WTC11 (cell line): Measurements from ENCODE around the gene QARS1. TPM values are rescaled to one million over a fixed set of nuclear protein-coding genes. Genes with fewer than 3 reads are reported as not detected.

Source experiments
- ATAC-seq: fragments of 200-7000 bp; cut with Tn5 transposase; 2 replicates; pipeline ENCODE4 v1.10.0; 2021; ENCODE audit warnings: mild to moderate bottlenecking, moderate library complexity
- CTCF ChIA-PET: fragments of 300-600 bp; sonication (Branson Sonifier 250); formaldehyde crosslinking; loops from one replicate; lab custom pipeline; 2021; ENCODE audit warnings: antibody characterized with exemption; lab: Charles Lee
- POLR2A ChIA-PET: fragments of 350-600 bp; sonication (Branson Sonifier 250); formaldehyde crosslinking; loops from one replicate; lab custom pipeline; 2021; ENCODE audit warnings: antibody characterized with exemption; lab: Charles Lee
- DNase-seq: peaks from one replicate; pipeline ENCODE4 v3.0.0; 2021; ENCODE audit warnings: low spot score
- H3K27ac Mint-ChIP-seq: 2 replicates; pipeline ENCODE4 v1.8.0; 2021; ENCODE audit warnings: mixed read lengths
- H3K27me3 Mint-ChIP-seq: 2 replicates; pipeline ENCODE4 v1.8.0; 2021; ENCODE audit warnings: low read depth, mild to moderate bottlenecking, moderate library complexity, mixed read lengths
- H3K36me3 Mint-ChIP-seq: 2 replicates; pipeline ENCODE4 v1.8.0; 2021; ENCODE audit warnings: mixed read lengths
- H3K4me1 Mint-ChIP-seq: 2 replicates; pipeline ENCODE4 v1.8.0; 2022; ENCODE audit warnings: mixed read lengths
- H3K4me3 Mint-ChIP-seq: 2 replicates; pipeline ENCODE4 v1.8.0; 2021; ENCODE audit warnings: mild to moderate bottlenecking, moderate library complexity, mixed read lengths
- H3K9me3 Mint-ChIP-seq: 2 replicates; pipeline ENCODE4 v1.8.0; 2021; ENCODE audit warnings: mixed read lengths
- ATF1 ChIP-seq: sonication (generic); formaldehyde crosslinking; IDR thresholded peaks from 2 replicates; pipeline ENCODE4 v1.8.1; 2023; ENCODE audit warnings: mild to moderate bottlenecking, moderate library complexity, missing genetic modification reagents
- CREB1 ChIP-seq: sonication (generic); formaldehyde crosslinking; IDR thresholded peaks from 2 replicates; pipeline ENCODE4 v1.8.0; 2023; ENCODE audit warnings: mild to moderate bottlenecking, missing genetic modification reagents
- ESRRA ChIP-seq: sonication (generic); formaldehyde crosslinking; IDR thresholded peaks from 2 replicates; pipeline ENCODE4 v1.8.1; 2022; ENCODE audit warnings: mild to moderate bottlenecking, missing genetic modification reagents, borderline replicate concordance
- FOXP1 ChIP-seq: sonication (generic); formaldehyde crosslinking; IDR thresholded peaks from 2 replicates; pipeline ENCODE4 v1.8.0; 2022; ENCODE audit warnings: missing genetic modification reagents, mild to moderate bottlenecking, moderate library complexity, borderline replicate concordance
- GABPB1 ChIP-seq: sonication (generic); formaldehyde crosslinking; IDR thresholded peaks from 2 replicates; pipeline ENCODE4 v1.8.1; 2023; ENCODE audit warnings: mild to moderate bottlenecking, missing genetic modification reagents
- GRHL2 ChIP-seq: fragments of 250-450 bp; sonication (Bioruptor Pico); IDR thresholded peaks from 2 replicates; pipeline ENCODE4 v1.8.0; 2022; ENCODE audit warnings: mild to moderate bottlenecking, moderate library complexity; ENCODE audit not compliant: insufficient replicate concordance, severe bottlenecking
- HMGA2 ChIP-seq: fragments of 250-450 bp; sonication (Bioruptor Pico); IDR thresholded peaks from 2 replicates; pipeline ENCODE4 v1.4.0; 2021; ENCODE audit warnings: mild to moderate bottlenecking, moderate library complexity
- NFATC4 ChIP-seq: fragments of 250-450 bp; sonication (Bioruptor Pico); IDR thresholded peaks from 2 replicates; pipeline ENCODE4 v1.9.0; 2021; ENCODE audit warnings: mild to moderate bottlenecking
- NR1H2 ChIP-seq: sonication (generic); formaldehyde crosslinking; IDR thresholded peaks from 2 replicates; pipeline ENCODE4 v1.9.0; 2021; ENCODE audit warnings: mild to moderate bottlenecking, moderate library complexity, missing genetic modification reagents
- NR3C1 ChIP-seq: sonication (generic); formaldehyde crosslinking; conservative IDR thresholded peaks from 2 replicates; pipeline ENCODE4 v1.8.1; 2023; ENCODE audit warnings: low read depth, mild to moderate bottlenecking, missing genetic modification reagents
- RELA ChIP-seq: sonication (generic); formaldehyde crosslinking; IDR thresholded peaks from 2 replicates; pipeline ENCODE4 v1.8.1; 2022; ENCODE audit warnings: missing genetic modification reagents, mild to moderate bottlenecking, borderline replicate concordance
- SMAD4 ChIP-seq: sonication (generic); formaldehyde crosslinking; IDR thresholded peaks from 2 replicates; pipeline ENCODE4 v1.8.0; 2022; ENCODE audit warnings: mild to moderate bottlenecking, missing genetic modification reagents
- TCF7 ChIP-seq: sonication (generic); formaldehyde crosslinking; IDR thresholded peaks from 2 replicates; pipeline ENCODE4 v1.8.0; 2022; ENCODE audit warnings: mild to moderate bottlenecking, low read depth, missing genetic modification reagents, moderate library complexity
- TEAD1 ChIP-seq: sonication (generic); formaldehyde crosslinking; IDR thresholded peaks from 2 replicates; pipeline ENCODE4 v1.8.0; 2022; ENCODE audit warnings: mild to moderate bottlenecking, missing genetic modification reagents
- TP53 ChIP-seq: sonication (generic); formaldehyde crosslinking; IDR thresholded peaks from 2 replicates; pipeline ENCODE4 v1.8.1; 2023; ENCODE audit warnings: mild to moderate bottlenecking, missing genetic modification reagents
- ZBTB21 ChIP-seq: sonication (generic); formaldehyde crosslinking; IDR thresholded peaks from 2 replicates; pipeline ENCODE4 v1.8.1; 2023; ENCODE audit warnings: mild to moderate bottlenecking, missing genetic modification reagents, borderline replicate concordance
- ZNF219 ChIP-seq: sonication (generic); formaldehyde crosslinking; IDR thresholded peaks from 2 replicates; pipeline ENCODE4 v1.8.0; 2023; ENCODE audit warnings: missing genetic modification reagents, mild to moderate bottlenecking, borderline replicate concordance
- ZNF232 ChIP-seq: sonication (generic); formaldehyde crosslinking; IDR thresholded peaks from 2 replicates; pipeline ENCODE4 v1.8.0; 2022; ENCODE audit warnings: mild to moderate bottlenecking, missing genetic modification reagents
- ZNF263 ChIP-seq: sonication (generic); formaldehyde crosslinking; IDR thresholded peaks from 2 replicates; pipeline ENCODE4 v1.8.1; 2022; ENCODE audit warnings: low read depth, mild to moderate bottlenecking, moderate library complexity, missing genetic modification reagents
- ZNF396 ChIP-seq: fragments of 250-450 bp; sonication (Bioruptor Pico); IDR thresholded peaks from 2 replicates; pipeline ENCODE4 v1.8.0; 2021; ENCODE audit warnings: mild to moderate bottlenecking, moderate library complexity, borderline replicate concordance
- ZNF423 ChIP-seq: fragments of 250-450 bp; sonication (Bioruptor Pico); IDR thresholded peaks from 2 replicates; pipeline ENCODE4 v2.1.2; 2022; ENCODE audit warnings: mild to moderate bottlenecking, moderate library complexity
- total RNA-seq: library from RNA; stranded (reverse); gene quantifications from 3 replicates; pipeline ENCODE4 v1.2.3, GENCODE V29; 2021
- TF ChIP-seq, protein P1 (sequence below): sonication (generic); formaldehyde crosslinking; IDR thresholded peaks from 2 replicates; pipeline ENCODE4 v1.8.1; 2022; ENCODE audit warnings: low read depth, missing genetic modification reagents, borderline replicate concordance
- TF ChIP-seq, protein P2 (sequence below): sonication (generic); formaldehyde crosslinking; IDR thresholded peaks from 2 replicates; pipeline ENCODE4 v1.8.1; 2023; ENCODE audit warnings: mild to moderate bottlenecking, missing genetic modification reagents
- TF ChIP-seq, protein P3 (sequence below): fragments of 250-450 bp; sonication (Bioruptor Pico); IDR thresholded peaks from 2 replicates; pipeline ENCODE4 v1.9.0; 2021; ENCODE audit warnings: mild to moderate bottlenecking
- TF ChIP-seq, protein P4 (sequence below): sonication (generic); formaldehyde crosslinking; IDR thresholded peaks from 2 replicates; pipeline ENCODE4 v1.8.1; 2022; ENCODE audit warnings: low read depth, mild to moderate bottlenecking, moderate library complexity, missing genetic modification reagents, borderline replicate concordance
- TF ChIP-seq, protein P5 (sequence below): sonication (generic); formaldehyde crosslinking; IDR thresholded peaks from 2 replicates; pipeline ENCODE4 v1.8.0; 2022; ENCODE audit warnings: mild to moderate bottlenecking, missing genetic modification reagents
- TF ChIP-seq, protein P6 (sequence below): fragments of 200-600 bp; IDR thresholded peaks from 2 replicates; pipeline ENCODE4 v1.8.0; 2022; ENCODE audit warnings: antibody characterized with exemption
- TF ChIP-seq, protein P7 (sequence below): sonication (generic); formaldehyde crosslinking; IDR thresholded peaks from 2 replicates; pipeline ENCODE4 v1.8.0; 2023; ENCODE audit warnings: missing genetic modification reagents
- TF ChIP-seq, protein P8 (sequence below): fragments of 250-450 bp; sonication (Bioruptor Pico); IDR thresholded peaks from 2 replicates; pipeline ENCODE4 v2.1.2; 2022; ENCODE audit warnings: mild to moderate bottlenecking, moderate library complexity

The QARS1 gene
- total RNA-seq, 1 experiment from 2014 or later, result 471 TPM

DNA sequence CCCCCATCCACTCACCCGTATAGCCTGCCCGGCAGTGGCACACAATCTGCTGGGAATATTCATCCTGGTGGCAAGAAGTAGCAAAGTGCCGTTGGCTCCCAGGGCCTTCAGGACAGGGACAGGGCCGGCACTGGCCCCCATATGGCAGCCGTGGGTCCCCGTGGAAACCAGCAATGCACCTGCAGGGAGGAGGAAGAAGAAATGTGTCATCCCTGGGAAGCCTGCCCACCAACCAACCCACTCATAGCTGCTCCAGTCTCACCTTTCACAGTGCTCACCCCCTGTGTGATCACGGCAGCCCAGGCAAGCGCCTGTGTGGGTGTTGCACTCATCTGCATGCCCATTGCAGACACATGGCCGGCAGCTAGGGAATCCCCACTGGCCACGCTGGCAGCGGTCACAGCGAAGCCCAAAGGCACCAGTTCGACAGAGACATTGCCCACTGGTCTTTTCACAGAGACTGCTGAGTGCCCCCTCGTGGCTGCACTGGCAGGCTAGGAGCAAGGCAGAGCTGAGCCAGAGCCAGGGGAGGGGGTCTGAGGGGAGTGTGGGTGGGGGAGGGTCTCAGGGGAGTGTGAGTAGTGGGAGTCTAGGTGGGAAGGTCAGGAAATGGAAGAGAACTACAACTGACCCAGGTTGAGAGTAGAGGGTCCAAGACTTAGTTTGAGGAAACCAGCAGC lies 20.6 kb upstream of the QARS1 start (continued):
- TF ChIP-seq, protein P1, sequence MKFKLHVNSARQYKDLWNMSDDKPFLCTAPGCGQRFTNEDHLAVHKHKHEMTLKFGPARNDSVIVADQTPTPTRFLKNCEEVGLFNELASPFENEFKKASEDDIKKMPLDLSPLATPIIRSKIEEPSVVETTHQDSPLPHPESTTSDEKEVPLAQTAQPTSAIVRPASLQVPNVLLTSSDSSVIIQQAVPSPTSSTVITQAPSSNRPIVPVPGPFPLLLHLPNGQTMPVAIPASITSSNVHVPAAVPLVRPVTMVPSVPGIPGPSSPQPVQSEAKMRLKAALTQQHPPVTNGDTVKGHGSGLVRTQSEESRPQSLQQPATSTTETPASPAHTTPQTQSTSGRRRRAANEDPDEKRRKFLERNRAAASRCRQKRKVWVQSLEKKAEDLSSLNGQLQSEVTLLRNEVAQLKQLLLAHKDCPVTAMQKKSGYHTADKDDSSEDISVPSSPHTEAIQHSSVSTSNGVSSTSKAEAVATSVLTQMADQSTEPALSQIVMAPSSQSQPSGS (CRISPR knock-in tag), result no peak
- TF ChIP-seq SMAD4, result no peak
- TF ChIP-seq GRHL2 (CRISPR knock-in tag), result no peak
- TF ChIP-seq, protein P2, sequence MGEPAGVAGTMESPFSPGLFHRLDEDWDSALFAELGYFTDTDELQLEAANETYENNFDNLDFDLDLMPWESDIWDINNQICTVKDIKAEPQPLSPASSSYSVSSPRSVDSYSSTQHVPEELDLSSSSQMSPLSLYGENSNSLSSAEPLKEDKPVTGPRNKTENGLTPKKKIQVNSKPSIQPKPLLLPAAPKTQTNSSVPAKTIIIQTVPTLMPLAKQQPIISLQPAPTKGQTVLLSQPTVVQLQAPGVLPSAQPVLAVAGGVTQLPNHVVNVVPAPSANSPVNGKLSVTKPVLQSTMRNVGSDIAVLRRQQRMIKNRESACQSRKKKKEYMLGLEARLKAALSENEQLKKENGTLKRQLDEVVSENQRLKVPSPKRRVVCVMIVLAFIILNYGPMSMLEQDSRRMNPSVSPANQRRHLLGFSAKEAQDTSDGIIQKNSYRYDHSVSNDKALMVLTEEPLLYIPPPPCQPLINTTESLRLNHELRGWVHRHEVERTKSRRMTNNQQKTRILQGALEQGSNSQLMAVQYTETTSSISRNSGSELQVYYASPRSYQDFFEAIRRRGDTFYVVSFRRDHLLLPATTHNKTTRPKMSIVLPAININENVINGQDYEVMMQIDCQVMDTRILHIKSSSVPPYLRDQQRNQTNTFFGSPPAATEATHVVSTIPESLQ (CRISPR knock-in tag), result no peak
- TF ChIP-seq ZNF219, result no peak
- TF ChIP-seq NR1H2, result no peak

DNA sequence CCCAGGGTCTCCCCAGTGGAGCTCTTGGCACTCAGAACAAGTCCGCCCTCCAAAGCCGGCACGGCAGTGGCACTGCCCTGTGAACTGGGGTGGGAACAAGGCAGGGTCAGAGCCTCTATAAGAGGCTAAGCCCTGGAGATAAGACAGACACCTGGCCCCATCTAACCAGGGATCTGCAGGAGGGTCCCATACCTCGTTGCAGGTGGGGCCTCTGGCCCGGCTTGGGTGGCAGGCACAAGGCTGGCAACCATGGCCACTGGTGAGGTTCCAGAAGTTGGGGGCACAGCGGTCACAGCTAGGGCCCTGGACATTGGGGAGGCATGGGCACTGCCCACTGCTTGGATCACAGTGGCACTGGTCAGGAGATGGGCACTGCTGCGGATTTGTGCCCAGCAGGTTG lies 19.6 kb upstream of the QARS1 start:
- no peaks in the 10 kb centered on the region for H3K9me3 Mint-ChIP-seq

DNA sequence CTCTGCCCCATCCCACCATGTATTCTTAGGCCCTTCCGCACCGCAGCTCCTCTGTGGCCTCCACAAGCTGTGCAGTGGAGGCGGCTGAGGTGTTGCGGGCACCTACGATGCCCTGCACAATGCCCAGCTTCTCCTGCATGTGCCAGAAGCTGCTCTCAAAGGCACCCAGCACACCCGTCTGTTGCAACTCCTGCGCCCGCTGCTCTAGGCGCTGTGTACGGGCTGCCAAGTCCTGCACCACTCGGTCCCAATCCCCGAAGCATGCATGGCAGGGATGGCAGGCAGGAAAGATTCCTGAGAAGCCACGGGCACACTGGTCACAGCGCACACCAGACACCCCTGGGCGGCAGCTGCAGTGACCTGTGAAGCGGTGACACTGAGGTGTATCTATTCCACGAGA lies 19.1 kb upstream of the QARS1 start:
- Mint-ChIP-seq H3K36me3 (peaks cover 10% of the 10 kb centered on the region), H3K4me3 (no peak overlapping the region), H3K4me1 (peaks cover 4% of the 10 kb centered on the region), H3K9me3 (no peaks in the 10 kb centered on the region), H3K27ac (no peak overlapping the region), H3K27me3 (no peaks in the 10 kb centered on the region)
- ATAC-seq (no peak), DNase-seq (no peak)
- ChIA-PET POLR2A (no interaction called here), CTCF (no interaction called here)
- TF ChIP-seq FOXP1 (CRISPR knock-in tag), result no peak
- TF ChIP-seq, protein P3, sequence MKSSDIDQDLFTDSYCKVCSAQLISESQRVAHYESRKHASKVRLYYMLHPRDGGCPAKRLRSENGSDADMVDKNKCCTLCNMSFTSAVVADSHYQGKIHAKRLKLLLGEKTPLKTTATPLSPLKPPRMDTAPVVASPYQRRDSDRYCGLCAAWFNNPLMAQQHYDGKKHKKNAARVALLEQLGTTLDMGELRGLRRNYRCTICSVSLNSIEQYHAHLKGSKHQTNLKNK (CRISPR knock-in tag), result no peak
- no peak for TF ChIP-seq RELA (CRISPR knock-in tag)
- TF ChIP-seq ZNF423 (CRISPR knock-in tag), result no peak
- TF ChIP-seq ESRRA (CRISPR knock-in tag), result no peak
- TF ChIP-seq, protein P4, sequence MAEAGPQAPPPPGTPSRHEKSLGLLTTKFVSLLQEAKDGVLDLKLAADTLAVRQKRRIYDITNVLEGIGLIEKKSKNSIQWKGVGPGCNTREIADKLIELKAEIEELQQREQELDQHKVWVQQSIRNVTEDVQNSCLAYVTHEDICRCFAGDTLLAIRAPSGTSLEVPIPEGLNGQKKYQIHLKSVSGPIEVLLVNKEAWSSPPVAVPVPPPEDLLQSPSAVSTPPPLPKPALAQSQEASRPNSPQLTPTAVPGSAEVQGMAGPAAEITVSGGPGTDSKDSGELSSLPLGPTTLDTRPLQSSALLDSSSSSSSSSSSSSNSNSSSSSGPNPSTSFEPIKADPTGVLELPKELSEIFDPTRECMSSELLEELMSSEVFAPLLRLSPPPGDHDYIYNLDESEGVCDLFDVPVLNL (CRISPR knock-in tag), result no peak
- TF ChIP-seq, protein P5, sequence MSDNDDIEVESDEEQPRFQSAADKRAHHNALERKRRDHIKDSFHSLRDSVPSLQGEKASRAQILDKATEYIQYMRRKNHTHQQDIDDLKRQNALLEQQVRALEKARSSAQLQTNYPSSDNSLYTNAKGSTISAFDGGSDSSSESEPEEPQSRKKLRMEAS (CRISPR knock-in tag), result no peak
- TF ChIP-seq, protein P6, sequence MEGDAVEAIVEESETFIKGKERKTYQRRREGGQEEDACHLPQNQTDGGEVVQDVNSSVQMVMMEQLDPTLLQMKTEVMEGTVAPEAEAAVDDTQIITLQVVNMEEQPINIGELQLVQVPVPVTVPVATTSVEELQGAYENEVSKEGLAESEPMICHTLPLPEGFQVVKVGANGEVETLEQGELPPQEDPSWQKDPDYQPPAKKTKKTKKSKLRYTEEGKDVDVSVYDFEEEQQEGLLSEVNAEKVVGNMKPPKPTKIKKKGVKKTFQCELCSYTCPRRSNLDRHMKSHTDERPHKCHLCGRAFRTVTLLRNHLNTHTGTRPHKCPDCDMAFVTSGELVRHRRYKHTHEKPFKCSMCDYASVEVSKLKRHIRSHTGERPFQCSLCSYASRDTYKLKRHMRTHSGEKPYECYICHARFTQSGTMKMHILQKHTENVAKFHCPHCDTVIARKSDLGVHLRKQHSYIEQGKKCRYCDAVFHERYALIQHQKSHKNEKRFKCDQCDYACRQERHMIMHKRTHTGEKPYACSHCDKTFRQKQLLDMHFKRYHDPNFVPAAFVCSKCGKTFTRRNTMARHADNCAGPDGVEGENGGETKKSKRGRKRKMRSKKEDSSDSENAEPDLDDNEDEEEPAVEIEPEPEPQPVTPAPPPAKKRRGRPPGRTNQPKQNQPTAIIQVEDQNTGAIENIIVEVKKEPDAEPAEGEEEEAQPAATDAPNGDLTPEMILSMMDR, result no peak
- TF ChIP-seq ZNF396 (CRISPR knock-in tag), result no peak
- no peak for TF ChIP-seq NFATC4 (CRISPR knock-in tag)
- no peak for TF ChIP-seq ZNF219

More for the DNA sequence above, 19.6 kb upstream of the QARS1 start:
- ChIA-PET CTCF (no interaction called here), POLR2A (no interaction called here)
- ATAC-seq, result no peak
- DNase-seq, result no peak
- TF ChIP-seq ZBTB21 (no peak), SMAD4 (no peak), HMGA2 (CRISPR knock-in tag) (no peak), NR3C1 (no peak), ZNF263 (CRISPR knock-in tag) (no peak), GABPB1 (no peak), ATF1 (no peak), CREB1 (CRISPR knock-in tag) (no peak), NR1H2 (no peak), TCF7 (CRISPR knock-in tag) (no peak), TP53 (no peak), ZNF232 (CRISPR knock-in tag) (no peak), TEAD1 (CRISPR knock-in tag) (no peak), NFATC4 (CRISPR knock-in tag) (no peak)
- TF ChIP-seq, protein P7, sequence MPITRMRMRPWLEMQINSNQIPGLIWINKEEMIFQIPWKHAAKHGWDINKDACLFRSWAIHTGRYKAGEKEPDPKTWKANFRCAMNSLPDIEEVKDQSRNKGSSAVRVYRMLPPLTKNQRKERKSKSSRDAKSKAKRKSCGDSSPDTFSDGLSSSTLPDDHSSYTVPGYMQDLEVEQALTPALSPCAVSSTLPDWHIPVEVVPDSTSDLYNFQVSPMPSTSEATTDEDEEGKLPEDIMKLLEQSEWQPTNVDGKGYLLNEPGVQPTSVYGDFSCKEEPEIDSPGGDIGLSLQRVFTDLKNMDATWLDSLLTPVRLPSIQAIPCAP, result no peak
- TF ChIP-seq, protein P8, sequence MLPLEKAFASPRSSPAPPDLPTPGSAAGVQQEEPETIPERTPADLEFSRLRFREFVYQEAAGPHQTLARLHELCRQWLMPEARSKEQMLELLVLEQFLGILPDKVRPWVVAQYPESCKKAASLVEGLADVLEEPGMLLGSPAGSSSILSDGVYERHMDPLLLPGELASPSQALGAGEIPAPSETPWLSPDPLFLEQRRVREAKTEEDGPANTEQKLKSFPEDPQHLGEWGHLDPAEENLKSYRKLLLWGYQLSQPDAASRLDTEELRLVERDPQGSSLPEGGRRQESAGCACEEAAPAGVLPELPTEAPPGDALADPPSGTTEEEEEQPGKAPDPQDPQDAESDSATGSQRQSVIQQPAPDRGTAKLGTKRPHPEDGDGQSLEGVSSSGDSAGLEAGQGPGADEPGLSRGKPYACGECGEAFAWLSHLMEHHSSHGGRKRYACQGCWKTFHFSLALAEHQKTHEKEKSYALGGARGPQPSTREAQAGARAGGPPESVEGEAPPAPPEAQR (CRISPR knock-in tag), result no peak
- peaks cover 4% of the 10 kb centered on the region for H3K4me1 Mint-ChIP-seq
- peaks cover 5% of the 10 kb centered on the region; the same call in 1 of the 2 replicates for H3K36me3 Mint-ChIP-seq
- no peaks in the 10 kb centered on the region for H3K27me3 Mint-ChIP-seq
- no peak overlapping the region for H3K27ac Mint-ChIP-seq
- H3K4me3 Mint-ChIP-seq, result no peak overlapping the region
